Stomach (tissue), 9 donors: ENCODE measurements around the gene DHX58. TPM values are rescaled to one million over a fixed set of nuclear protein-coding genes. Genes with fewer than 3 reads are reported as not detected.

Experiments
- DNase-seq, 2 donors: peaks; one replicate each; pipeline versions ENCODE4 v3.0.0 to v3.0.0-alpha.2; 2013 to 2019
- H3K27ac ChIP-seq, 5 donors: fragments of 200-600 bp in 4 of 5; sonication (generic) in 4 of 5; one replicate each; pipeline ENCODE4 v1.5.1; 2013 to 2019; ENCODE audit warnings: mild to moderate bottlenecking in 1 of 5, moderate library complexity in 1 of 5
- H3K27me3 ChIP-seq, 3 donors: fragments of 200-600 bp; sonication (generic); one replicate each; pipeline ENCODE4 v1.5.1; 2017 to 2019; ENCODE audit warnings: mixed run types in 1 of 3
- H3K36me3 ChIP-seq, 4 donors: fragments of 200-600 bp; sonication (generic); 1 replicate in 3 of 4; 2 replicates in 1 of 4; pipeline ENCODE4 v1.5.1; 2016 to 2019
- H3K4me1 ChIP-seq, 4 donors: fragments of 200-600 bp; sonication (generic); one replicate each; pipeline ENCODE4 v1.5.1; 2016 to 2019
- H3K4me3 ChIP-seq, 4 donors: fragments of 200-600 bp; sonication (generic) in 3 of 4; one replicate each; pipeline ENCODE4 v1.5.1; 2016 to 2019; ENCODE audit warnings: mild to moderate bottlenecking in 1 of 4
- H3K9me3 ChIP-seq, 4 donors: fragments of 200-600 bp; sonication (generic); one replicate each; pipeline ENCODE4 v1.5.1; 2016 to 2019
- EP300 ChIP-seq: sonication (generic); formaldehyde crosslinking; IDR thresholded peaks from one replicate; pipeline ENCODE4 v1.6.1; 2017; ENCODE audit warnings: antibody characterized with exemption
- POLR2A ChIP-seq, 4 donors: fragments of 450-650 bp; IDR thresholded peaks; one replicate each; pipeline ENCODE4 v1.6.1; 2016; ENCODE audit warnings: antibody characterized with exemption in 4 of 4, control low read depth in 2 of 4, mild to moderate bottlenecking in 1 of 4, moderate library complexity in 1 of 4
- POLR2AphosphoS5 ChIP-seq, 3 donors: sonication (generic); formaldehyde crosslinking; IDR thresholded peaks; one replicate each; pipeline ENCODE4 v1.6.1; 2016; ENCODE audit warnings: antibody characterized with exemption in 3 of 3
- WGBS, 5 donors: extraction: QIAGEN DNeasy Blood & Tissue Kit in 3 of 5; methylation state at CpG; one replicate each; pipeline versions ENCODE4 v1.1.5 to v1.1.7; 2013 to 2018; 5-methylcytosine and 5-hydroxymethylcytosine counted together
- intact Hi-C: fragments of 100-400 bp; cut with DNase I; formaldehyde crosslinking; loops from one replicate; pipeline ENCODE4 v1.15.1; 2023; ENCODE audit warnings: low total_unique reads
- polyA plus RNA-seq, 3 donors: library from polyadenylated mRNA; stranded (reverse); fragments of 200-250 nt; gene quantifications; one replicate each; pipeline ENCODE4 v1.2.3, GENCODE V29; 2013
- total RNA-seq, 5 donors: library from RNA; depleted of rRNA; stranded (reverse); fragments of >200 nt; gene quantifications; one replicate each; pipeline versions ENCODE4 v1.1.0 to v1.2.3, GENCODE V29; 2014 to 2016
- TF ChIP-seq, protein P1 (sequence below), 7 experiments: fragments of 450-650 bp in 4 of 7; fragments of 200-600 bp in 3 of 7; sonication (generic) in 3 of 7; IDR thresholded peaks; one replicate each; pipeline ENCODE4 v1.5.1; 2016 to 2019; ENCODE audit warnings: antibody characterized with exemption in 7 of 7, control low read depth in 2 of 7, mild to moderate bottlenecking in 1 of 7
- donor health status: healthy with polysubstance abuse.
- donor health status: Bipolar disorder and iron deficiency.
- donor health status: healthy.

DHX58 gene
- total and polyA plus RNA-seq, 8 donors: 3.2 to 23.4 (median 12.9) TPM

DNA sequence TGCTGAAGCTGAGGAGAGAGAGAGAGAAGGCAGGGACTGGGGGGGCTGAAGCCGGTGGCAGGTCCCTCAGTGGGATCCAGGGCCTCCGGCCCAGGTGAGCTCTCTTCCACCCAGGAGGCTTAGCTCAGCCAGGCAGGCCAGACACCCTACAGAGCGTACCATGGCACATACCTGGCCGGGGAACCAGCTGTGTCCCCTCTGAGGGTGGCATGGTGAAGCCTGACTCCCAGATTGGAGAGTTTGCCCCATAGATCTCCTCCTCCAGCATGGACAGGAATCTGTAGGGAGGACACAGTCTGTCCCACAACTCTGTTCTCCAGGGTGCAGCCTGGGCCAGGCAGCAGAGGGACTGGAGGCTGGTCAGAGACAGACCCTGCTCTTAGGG is 5.6 kb upstream of the DHX58 start:
- WGBS, 5 donors: 82 to 88% (median 84%) methylated on average over 4 of the region's 4 CpGs
- Histone ChIP-seq H3K9me3 (no peaks in the 10 kb centered on the region), H3K4me1 (peaks cover 25 to 56% (median 43%) of the 10 kb centered on the region in 4 donors), H3K4me3 (no peak overlapping the region), H3K27ac (no peak overlapping the region), H3K36me3 (peaks cover 5 to 55% (median 46%) of the 10 kb centered on the region in 4 donors), H3K27me3 (no peaks in the 10 kb centered on the region)
- DNase-seq: no peak
- TF ChIP-seq POLR2A (IDR thresholded peaks at IDR 0.05) (no peak), EP300 (no peak), POLR2AphosphoS5 (IDR thresholded peaks at IDR 0.05) (no peak)
- intact Hi-C loops: loop anchor here (5.0 kb wide), 1 partner anchor 156 kb away; no protein-coding TSS in a partner anchor

DNA sequence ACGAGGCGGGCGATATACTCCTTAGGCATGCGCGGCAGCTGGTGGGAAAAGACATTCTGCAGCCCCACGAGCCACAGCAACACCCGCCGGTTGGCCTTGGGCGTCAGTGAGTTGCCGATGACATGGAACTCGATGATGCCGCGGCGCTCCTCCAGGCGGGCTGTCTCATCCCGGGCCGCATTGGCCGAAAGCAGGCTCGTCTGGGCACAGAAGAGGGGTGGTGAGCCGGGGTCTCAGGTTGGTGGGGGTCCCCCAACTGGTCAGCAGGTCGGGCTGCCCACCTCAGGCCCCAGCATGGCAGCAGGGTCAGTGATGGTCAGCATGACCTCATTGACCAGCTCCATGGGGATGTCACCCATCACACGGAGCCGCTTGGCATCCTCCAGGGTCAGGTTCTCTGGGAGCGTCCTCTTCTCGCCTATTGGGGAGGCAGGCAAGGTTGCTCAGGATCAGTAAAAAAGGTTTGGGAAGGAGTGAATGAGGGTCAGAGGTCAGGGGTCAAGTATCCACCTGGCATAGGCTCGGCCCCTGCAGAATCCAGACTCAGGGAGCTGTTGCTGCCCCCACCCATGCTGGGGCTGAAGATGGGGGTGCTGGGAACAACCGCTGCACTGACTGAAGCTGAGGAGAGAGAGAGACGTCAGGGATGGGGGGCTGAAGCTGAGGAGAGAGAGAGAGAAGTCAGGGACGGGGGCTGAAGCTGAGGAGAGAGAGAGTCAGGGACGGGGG is 5.0 kb upstream of the DHX58 start:
- peaks cover 5 to 55% (median 45%) of the 10 kb centered on the region in 4 donors for H3K36me3 ChIP-seq
- DNase-seq: no peak
- H3K27ac ChIP-seq: no peak overlapping the region
- TF ChIP-seq EP300 (no peak), POLR2A (IDR thresholded peaks at IDR 0.05) (no peak), POLR2AphosphoS5 (IDR thresholded peaks at IDR 0.05) (no peak)
- TF ChIP-seq, protein P1, sequence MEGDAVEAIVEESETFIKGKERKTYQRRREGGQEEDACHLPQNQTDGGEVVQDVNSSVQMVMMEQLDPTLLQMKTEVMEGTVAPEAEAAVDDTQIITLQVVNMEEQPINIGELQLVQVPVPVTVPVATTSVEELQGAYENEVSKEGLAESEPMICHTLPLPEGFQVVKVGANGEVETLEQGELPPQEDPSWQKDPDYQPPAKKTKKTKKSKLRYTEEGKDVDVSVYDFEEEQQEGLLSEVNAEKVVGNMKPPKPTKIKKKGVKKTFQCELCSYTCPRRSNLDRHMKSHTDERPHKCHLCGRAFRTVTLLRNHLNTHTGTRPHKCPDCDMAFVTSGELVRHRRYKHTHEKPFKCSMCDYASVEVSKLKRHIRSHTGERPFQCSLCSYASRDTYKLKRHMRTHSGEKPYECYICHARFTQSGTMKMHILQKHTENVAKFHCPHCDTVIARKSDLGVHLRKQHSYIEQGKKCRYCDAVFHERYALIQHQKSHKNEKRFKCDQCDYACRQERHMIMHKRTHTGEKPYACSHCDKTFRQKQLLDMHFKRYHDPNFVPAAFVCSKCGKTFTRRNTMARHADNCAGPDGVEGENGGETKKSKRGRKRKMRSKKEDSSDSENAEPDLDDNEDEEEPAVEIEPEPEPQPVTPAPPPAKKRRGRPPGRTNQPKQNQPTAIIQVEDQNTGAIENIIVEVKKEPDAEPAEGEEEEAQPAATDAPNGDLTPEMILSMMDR (IDR thresholded peaks at IDR 0.05): no peak
- H3K27me3 ChIP-seq: no peaks in the 10 kb centered on the region
- no peaks in the 10 kb centered on the region for H3K9me3 ChIP-seq
- intact Hi-C loops: loop anchor here (5.0 kb wide), 1 partner anchor 155 kb away; no protein-coding TSS in a partner anchor
- 85 to 90% (median 88%) methylated on average over 18 to 30 of the region's 30 CpGs for WGBS, 5 donors
- no peak overlapping the region for H3K4me3 ChIP-seq
- H3K4me1 ChIP-seq: peaks cover 26 to 56% (median 44%) of the 10 kb centered on the region in 4 donors

DNA sequence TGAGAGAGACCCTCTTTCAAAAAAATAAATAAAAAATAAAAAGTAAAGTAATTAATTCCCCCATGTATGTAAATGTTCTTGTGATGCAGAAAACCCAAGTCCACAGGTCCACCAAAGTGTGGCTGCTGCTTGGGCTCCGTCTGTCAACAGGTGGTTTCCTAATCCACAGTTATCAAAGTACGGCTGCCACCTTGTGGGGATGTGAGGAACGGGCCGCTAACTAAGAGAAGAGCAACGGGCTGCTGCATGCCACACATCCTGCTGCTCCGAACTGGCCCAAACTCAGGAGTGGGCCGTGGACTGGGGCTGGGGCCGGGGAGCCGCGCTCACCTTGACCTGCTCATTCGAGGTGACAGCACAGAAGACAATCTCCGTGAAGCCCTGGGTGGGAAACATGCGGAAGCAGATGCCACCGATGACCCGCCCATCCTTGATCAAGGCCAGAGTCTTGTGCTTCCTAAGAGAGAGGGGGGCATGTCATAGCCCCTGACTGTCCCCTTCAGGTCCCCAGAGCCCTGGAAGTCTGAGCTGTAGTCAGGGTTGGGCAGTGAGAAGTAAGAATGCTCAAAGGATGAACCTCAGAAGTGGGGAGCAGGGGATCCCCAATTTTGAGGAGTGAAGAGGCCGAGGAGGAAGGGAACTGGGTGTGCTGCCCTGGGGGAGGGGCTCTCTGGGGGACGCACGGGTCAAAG is 4.3 kb upstream of the DHX58 start:
- Histone ChIP-seq H3K27ac (no peak overlapping the region), H3K4me1 (peaks cover 25 to 50% (median 40%) of the 10 kb centered on the region in 4 donors), H3K9me3 (no peaks in the 10 kb centered on the region), H3K36me3 (peaks cover 5 to 55% (median 45%) of the 10 kb centered on the region in 4 donors), H3K4me3 (no peak overlapping the region), H3K27me3 (no peaks in the 10 kb centered on the region)
- TF ChIP-seq EP300 (no peak), POLR2AphosphoS5 (IDR thresholded peaks at IDR 0.05) (peak in 1 of 3 donors; percentile 68)
- TF ChIP-seq, protein P1 (IDR thresholded peaks at IDR 0.05): peak in 5 of 7 experiments; percentile 56 to 87 (median 80)
- intact Hi-C loops: loop anchor here (5.0 kb wide), 1 partner anchor 155 kb away; no protein-coding TSS in a partner anchor
- WGBS, 5 donors: 30 to 42% (median 32%) methylated on average over 13 to 18 of the region's 18 CpGs
- peak; percentile 91 to 94 for DNase-seq

DNA sequence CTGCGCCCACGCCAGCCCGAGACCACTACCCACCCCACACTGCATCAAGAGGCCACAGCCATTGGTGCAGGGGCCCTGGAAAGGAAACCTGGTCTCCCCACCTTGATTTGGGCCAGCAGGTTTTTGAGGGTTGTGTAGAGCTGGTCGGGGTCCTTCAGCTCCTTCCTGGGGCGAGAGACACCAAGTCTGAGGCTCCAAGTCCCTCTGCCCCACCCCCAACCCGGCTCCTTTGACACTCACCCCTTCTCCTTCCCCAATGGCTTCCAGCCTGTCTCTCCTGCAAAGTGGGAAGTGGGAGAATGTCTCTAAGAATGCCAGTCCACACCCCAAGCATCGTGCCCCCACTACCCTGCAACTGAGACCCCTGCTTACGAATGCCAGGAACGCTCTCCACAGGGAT is 1.6 kb upstream of the DHX58 start:
- peak overlapping the region in 2 of 5 donors; percentile 92 for H3K27ac ChIP-seq

More for the DNA sequence above, 1.6 kb upstream of the DHX58 start:
- whole genome bisulfite sequencing, 5 donors: 88 to 94% (median 94%) methylated on average over 8 to 9 of the region's 9 CpGs
- peaks cover 18 to 40% (median 29%) of the 10 kb centered on the region in 4 donors for H3K4me1 ChIP-seq
- intact Hi-C loops: loop anchor here (5.0 kb wide), 1 partner anchor 92 kb away; the partner anchor contains the start of gene NKIRAS2
- H3K27me3 ChIP-seq: no peaks in the 10 kb centered on the region
- no peak for DNase-seq
- no peak overlapping the region for H3K4me3 ChIP-seq
- H3K9me3 ChIP-seq: no peaks in the 10 kb centered on the region
- peaks cover 5 to 61% (median 50%) of the 10 kb centered on the region in 4 donors for H3K36me3 ChIP-seq
- TF ChIP-seq EP300 (no peak), POLR2A (IDR thresholded peaks at IDR 0.05) (no peak), POLR2AphosphoS5 (IDR thresholded peaks at IDR 0.05) (no peak)
- TF ChIP-seq, protein P1 (IDR thresholded peaks at IDR 0.05): no peak
